Astrocyte of the spinal cord (primary cell): ENCODE results near the gene SLC22A23.

Experiments used
- DNase-seq: peaks from one replicate; pipeline ENCODE4 v3.0.0; 2011; ENCODE audit warnings: low read depth, low spot score
- H3K4me3 ChIP-seq: 2 replicates; pipeline ENCODE4 v1.5.1; 2011; ENCODE audit warnings: low read depth, mild to moderate bottlenecking, low read length, moderate library complexity
- in situ Hi-C: cut with HindIII; loops from 2 replicates; pipeline ENCODE4 v1.10.0; 2017; ENCODE audit warnings: low sequenced_read_pairs
- TF ChIP-seq, protein P1 (sequence below): IDR thresholded peaks from 2 replicates; pipeline ENCODE4 v1.5.1; 2012; ENCODE audit warnings: low read depth, mild to moderate bottlenecking, low read length, inconsistent platforms

SLC22A23 gene

GRCh38 chr6:3489027-3489757 is 32.3 kb upstream of the SLC22A23 start:
- in situ Hi-C loops = no loop called here
- TF ChIP-seq, protein P1, sequence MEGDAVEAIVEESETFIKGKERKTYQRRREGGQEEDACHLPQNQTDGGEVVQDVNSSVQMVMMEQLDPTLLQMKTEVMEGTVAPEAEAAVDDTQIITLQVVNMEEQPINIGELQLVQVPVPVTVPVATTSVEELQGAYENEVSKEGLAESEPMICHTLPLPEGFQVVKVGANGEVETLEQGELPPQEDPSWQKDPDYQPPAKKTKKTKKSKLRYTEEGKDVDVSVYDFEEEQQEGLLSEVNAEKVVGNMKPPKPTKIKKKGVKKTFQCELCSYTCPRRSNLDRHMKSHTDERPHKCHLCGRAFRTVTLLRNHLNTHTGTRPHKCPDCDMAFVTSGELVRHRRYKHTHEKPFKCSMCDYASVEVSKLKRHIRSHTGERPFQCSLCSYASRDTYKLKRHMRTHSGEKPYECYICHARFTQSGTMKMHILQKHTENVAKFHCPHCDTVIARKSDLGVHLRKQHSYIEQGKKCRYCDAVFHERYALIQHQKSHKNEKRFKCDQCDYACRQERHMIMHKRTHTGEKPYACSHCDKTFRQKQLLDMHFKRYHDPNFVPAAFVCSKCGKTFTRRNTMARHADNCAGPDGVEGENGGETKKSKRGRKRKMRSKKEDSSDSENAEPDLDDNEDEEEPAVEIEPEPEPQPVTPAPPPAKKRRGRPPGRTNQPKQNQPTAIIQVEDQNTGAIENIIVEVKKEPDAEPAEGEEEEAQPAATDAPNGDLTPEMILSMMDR = no peak
- no peak overlapping the region for H3K4me3 ChIP-seq
- peak; percentile 72 for DNase-seq

DNA sequence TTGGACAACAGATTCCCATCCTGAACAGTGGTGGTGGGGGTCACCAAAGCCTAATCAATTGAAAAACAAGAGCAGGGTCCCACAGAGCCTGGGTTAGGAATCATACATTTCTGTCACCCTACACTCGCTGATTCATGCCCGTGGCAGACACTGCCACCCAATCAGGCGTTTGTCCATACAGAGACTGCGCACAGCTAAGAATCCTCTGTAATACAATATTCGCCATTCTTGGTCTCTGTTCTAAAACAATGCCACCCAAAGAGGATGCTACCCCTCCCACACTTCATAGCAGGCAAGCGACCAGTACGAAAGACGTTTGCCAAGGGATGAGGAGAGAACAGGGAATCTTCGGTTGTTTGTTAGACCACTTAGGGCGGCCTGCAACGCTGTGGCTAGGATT is 28.1 kb upstream of the SLC22A23 start:
- no peak overlapping the region for H3K4me3 ChIP-seq
- DNase-seq = no peak
- in situ Hi-C loops = no loop called here
- TF ChIP-seq, protein P1 = no peak

DNA sequence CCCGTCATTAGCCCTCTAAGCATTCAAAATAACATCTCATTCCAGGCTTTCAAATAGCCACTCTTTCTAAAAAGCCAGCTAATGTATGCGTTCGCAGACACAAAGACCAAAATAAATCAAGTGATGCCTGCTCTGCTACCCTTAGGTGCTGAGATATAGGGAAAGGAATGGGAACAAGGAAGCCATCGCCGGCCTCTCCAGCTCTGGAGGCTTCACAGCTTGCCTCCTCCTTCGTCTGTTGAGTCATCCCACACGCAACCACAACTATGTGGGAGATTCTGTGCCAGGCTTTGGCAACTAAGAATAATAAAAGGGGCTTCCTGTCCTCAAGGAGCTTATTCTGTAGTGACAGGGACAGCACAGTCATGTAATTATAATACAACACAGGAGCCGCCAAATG is 27.3 kb upstream of the SLC22A23 start:
- no peak overlapping the region for H3K4me3 ChIP-seq
- DNase-seq = peak; percentile 82
- in situ Hi-C loops = no loop called here
- TF ChIP-seq, protein P1 = no peak

DNA sequence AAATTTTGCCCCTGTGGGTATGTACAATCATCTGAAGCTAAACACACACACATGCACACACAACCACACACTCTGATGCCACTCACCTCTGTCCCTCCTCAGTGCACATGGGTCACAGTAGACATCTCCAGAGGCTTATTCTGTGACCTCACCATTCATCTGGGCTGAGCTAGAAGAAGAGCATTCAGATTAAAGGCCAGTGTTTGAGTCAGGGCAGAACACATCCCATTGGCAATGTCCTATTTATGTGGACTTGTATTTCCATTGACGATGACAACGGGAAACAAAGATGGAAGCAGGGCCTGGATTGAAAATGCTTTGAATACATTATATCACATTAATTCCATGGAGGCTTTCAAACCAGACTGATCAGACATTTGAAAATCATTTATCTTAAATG is 26.8 kb upstream of the SLC22A23 start:
- no peak overlapping the region for H3K4me3 ChIP-seq
- in situ Hi-C loops = no loop called here
- TF ChIP-seq, protein P1 = no peak
- DNase-seq = no peak

DNA sequence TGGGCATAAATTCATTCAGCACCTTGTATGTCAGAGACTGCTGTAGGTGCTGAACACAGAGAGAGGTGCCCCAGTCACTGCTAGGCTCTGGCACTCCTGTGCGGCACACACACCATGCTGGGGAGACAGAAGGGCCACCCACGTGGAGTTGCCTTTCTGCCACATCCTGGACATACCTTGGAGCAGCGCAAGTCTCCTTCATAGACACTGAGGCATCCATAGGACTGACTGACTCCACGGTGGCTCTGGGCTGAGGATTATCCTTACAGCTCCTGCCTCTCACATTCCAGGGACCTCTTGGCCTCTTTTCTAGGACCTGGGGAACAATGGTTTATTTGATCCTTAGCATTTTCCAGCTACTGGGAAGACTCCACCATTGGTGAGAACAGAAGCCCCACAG is 26.0 kb upstream of the SLC22A23 start:
- in situ Hi-C loops = no loop called here
- TF ChIP-seq, protein P1 = no peak
- H3K4me3 ChIP-seq = no peak overlapping the region
- DNase-seq = no peak

GRCh38 chr6:3481640-3482039 is 24.8 kb upstream of the SLC22A23 start:
- TF ChIP-seq, protein P1 = no peak
- H3K4me3 ChIP-seq = no peak overlapping the region
- in situ Hi-C loops = no loop called here
- DNase-seq = no peak
